Keratinocyte (primary cell): ENCODE data around the gene SERPINE2. TPM values are rescaled to one million over a fixed set of nuclear protein-coding genes. Genes with fewer than 3 reads are reported as not detected.

ENCODE experiments used
- DNase-seq: peaks from one replicate; pipeline ENCODE4 v3.0.0-alpha.2; 2011; ENCODE audit warnings: low read depth, missing footprints, low spot score
- FAIRE-seq: peaks from 2 replicates; lab custom pipeline; 2011; peaks lifted over from hg19 to GRCh38; lab: Jason Lieb, UNC
- H2AFZ ChIP-seq: 2 replicates; pipeline ENCODE4 v1.6.0; 2012; ENCODE audit warnings: low read length, control low read depth, inconsistent platforms; ENCODE audit not compliant: control insufficient read depth
- H3K27ac ChIP-seq: 2 replicates; pipeline ENCODE4 v1.5.1; 2011; ENCODE audit warnings: low read length; ENCODE audit not compliant: control insufficient read depth, insufficient read depth
- H3K27me3 ChIP-seq: 3 replicates; pipeline ENCODE4 v1.6.0; 2011; ENCODE audit warnings: low read length; ENCODE audit not compliant: control insufficient read depth, insufficient read depth; ENCODE audit errors: extremely low read depth
- H3K36me3 ChIP-seq, 2 experiments: 2 replicates in 1 of 2; 3 replicates in 1 of 2; pipeline ENCODE4 v1.5.1; 2011; ENCODE audit warnings: low read length in 2 of 2, mild to moderate bottlenecking in 1 of 2; ENCODE audit not compliant: control insufficient read depth in 2 of 2, insufficient read depth in 2 of 2; ENCODE audit errors: extremely low read depth in 1 of 2
- H3K4me1 ChIP-seq: 3 replicates; pipeline ENCODE4 v1.5.1; 2011; ENCODE audit warnings: low read length; ENCODE audit not compliant: control insufficient read depth, insufficient read depth; ENCODE audit errors: extremely low read depth
- H3K4me2 ChIP-seq: 3 replicates; pipeline ENCODE4 v1.6.0; 2011; ENCODE audit warnings: low read depth, low read length; ENCODE audit not compliant: control insufficient read depth, insufficient read depth; ENCODE audit errors: extremely low read depth
- H3K4me3 ChIP-seq, 3 experiments: fragments of 200-600 bp in 1 of 3; sonication (generic) in 1 of 3; 2 replicates in 2 of 3; 3 replicates in 1 of 3; pipeline ENCODE4 v1.5.1; 2011 to 2016; ENCODE audit warnings: low read length in 3 of 3, mild to moderate bottlenecking in 3 of 3, control low read depth in 2 of 3, inconsistent platforms in 1 of 3, low read depth in 1 of 3, mixed read lengths in 1 of 3, mixed run types in 1 of 3, moderate library complexity in 1 of 3; ENCODE audit not compliant: control insufficient read depth in 2 of 3, insufficient read depth in 2 of 3; ENCODE audit errors: extremely low read depth in 1 of 3
- H3K79me2 ChIP-seq: 2 replicates; pipeline ENCODE4 v1.6.0; 2012; ENCODE audit warnings: low read length; ENCODE audit not compliant: control insufficient read depth, insufficient read depth
- H3K9ac ChIP-seq: 3 replicates; pipeline ENCODE4 v1.6.0; 2011; ENCODE audit warnings: low read length; ENCODE audit not compliant: control insufficient read depth, insufficient read depth; ENCODE audit errors: extremely low read depth
- H3K9me1 ChIP-seq: 3 replicates; pipeline ENCODE4 v1.6.0; 2011; ENCODE audit warnings: low read length; ENCODE audit not compliant: control insufficient read depth, insufficient read depth; ENCODE audit errors: extremely low read depth
- H3K9me3 ChIP-seq: 2 replicates; pipeline ENCODE4 v1.5.1; 2012; ENCODE audit warnings: low read depth, low read length; ENCODE audit not compliant: control insufficient read depth
- H4K20me1 ChIP-seq: 3 replicates; pipeline ENCODE4 v1.6.0; 2011; ENCODE audit warnings: low read length; ENCODE audit not compliant: control insufficient read depth, insufficient read depth; ENCODE audit errors: extremely low read depth
- CTCF ChIP-seq, 3 experiments: IDR thresholded peaks in 1 of 3; conservative IDR thresholded peaks in 1 of 3; optimal IDR thresholded peaks in 1 of 3; 2 replicates in 2 of 3; 3 replicates in 1 of 3; pipeline versions ENCODE3 to v1.5.1; 2011; ENCODE audit warnings: low read length in 3 of 3, mild to moderate bottlenecking in 3 of 3, moderate library complexity in 2 of 3, control low read depth in 1 of 3, inconsistent platforms in 1 of 3; ENCODE audit not compliant: insufficient read depth in 2 of 3; ENCODE audit errors: extremely low read depth in 1 of 3
- EZH2 ChIP-seq: IDR thresholded peaks from one replicate; pipeline ENCODE4 v1.6.1; 2012; ENCODE audit warnings: inconsistent platforms, mild to moderate bottlenecking, low read length, moderate library complexity
- dilution Hi-C: fragments of 300-500 bp; cut with MboI; formaldehyde crosslinking; loops from one replicate; pipeline ENCODE4 v1.7.0; 2020; ENCODE audit warnings: low sequenced_read_pairs; ENCODE audit not compliant: extremely low pct_ligation_motif_present
- polyA plus RNA-seq, 5 experiments: library from polyadenylated mRNA; depleted of rRNA in 3 of 5; stranded (reverse) in 3 of 5; stranded (forward) in 1 of 5; unstranded in 1 of 5; fragments of >200 nt; gene quantifications; 1 replicate in 1 of 5; 2 replicates in 3 of 5; 3 replicates in 1 of 5; pipeline versions ENCODE4 v1.2.1 to v1.2.3, GENCODE V29; 2011 to 2012; ENCODE audit warnings: missing spikeins in 2 of 5, low read depth in 1 of 5, low replicate concordance in 1 of 5

SERPINE2 gene
- polyA plus RNA-seq, 1 donor (not counting 4 experiments of a cell fraction or from before 2014, with no cell fraction given) = 306 TPM

- Histone ChIP-seq H3K36me3 (no peaks in the 10 kb centered on the region), H3K4me1 (peaks cover 27% of the 10 kb centered on the region), H3K9me3 (no peaks in the 10 kb centered on the region), H3K4me2 (no peak overlapping the region), H3K9ac (no peak overlapping the region), H4K20me1 (no peaks in the 10 kb centered on the region), H3K27me3 (no peaks in the 10 kb centered on the region), H3K4me3 (no peak overlapping the region), H3K9me1 (no peaks in the 10 kb centered on the region), H3K79me2 (no peaks in the 10 kb centered on the region), H3K27ac (no peak overlapping the region), H2AFZ (no peak overlapping the region)
- no peak for TF ChIP-seq EZH2
- TF ChIP-seq CTCF (optimal IDR thresholded peaks at IDR 0.05 in 1 of 3, IDR thresholded peaks at IDR 0.05 in 1 of 3, conservative IDR thresholded peaks at IDR 0.05 in 1 of 3; ENCODE audit: extremely low read depth in 1 of 3, insufficient read depth in 2 of 3, low read length in 3 of 3) = no peak
- DNase-seq (no peak), FAIRE-seq (no peak)
- dilution Hi-C loops = no loop called here
Measured at GRCh38 chr2:224084266-224084892, 45.3 kb upstream of the SERPINE2 start.

- Histone ChIP-seq H3K9me1 (no peaks in the 10 kb centered on the region), H3K79me2 (no peaks in the 10 kb centered on the region), H4K20me1 (no peaks in the 10 kb centered on the region), H3K27me3 (no peaks in the 10 kb centered on the region), H3K4me2 (no peak overlapping the region), H3K4me3 (no peak overlapping the region), H3K27ac (no peak overlapping the region), H3K9me3 (no peaks in the 10 kb centered on the region), H3K4me1 (peaks cover 27% of the 10 kb centered on the region), H3K9ac (no peak overlapping the region), H3K36me3 (no peaks in the 10 kb centered on the region), H2AFZ (no peak overlapping the region)
- DNase-seq (no peak), FAIRE-seq (no peak)
- TF ChIP-seq CTCF (optimal IDR thresholded peaks at IDR 0.05 in 1 of 3, IDR thresholded peaks at IDR 0.05 in 1 of 3, conservative IDR thresholded peaks at IDR 0.05 in 1 of 3; ENCODE audit: extremely low read depth in 1 of 3, insufficient read depth in 2 of 3, low read length in 3 of 3) (no peak), EZH2 (no peak)
- dilution Hi-C loops = no loop called here
Measured at GRCh38 chr2:224083638-224084037, 44.6 kb upstream of the SERPINE2 start.
